Raji (cell line): ENCODE data around the gene SH3BGRL2.

ENCODE experiments used
- POLR2A ChIP-seq: IDR thresholded peaks from 2 replicates; pipeline ENCODE4 v1.6.1; 2011; ENCODE audit warnings: low read depth, low read length, control low read depth; ENCODE audit not compliant: insufficient read depth

The SH3BGRL2 gene

DNA sequence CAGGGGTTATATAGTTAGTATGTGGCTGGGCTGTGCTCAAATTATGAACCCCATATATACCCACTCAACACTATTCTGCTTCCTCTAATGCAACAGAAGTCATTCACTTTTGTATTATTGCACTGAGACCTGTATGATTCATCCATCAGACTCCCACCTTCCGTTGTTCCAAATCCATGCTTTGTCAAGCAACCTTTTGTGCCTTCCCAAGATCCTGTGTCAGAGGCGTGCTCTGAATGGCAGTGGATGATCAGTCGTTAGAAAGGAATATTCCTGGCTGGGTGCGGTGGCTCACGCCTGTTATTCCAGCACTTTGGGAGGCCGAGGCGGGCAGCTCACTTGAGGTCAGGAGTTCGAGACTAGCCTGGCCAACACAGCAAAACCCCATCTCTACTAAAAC lies 103.2 kb downstream of the SH3BGRL2 start:
- TF ChIP-seq POLR2A, result no peak

DNA sequence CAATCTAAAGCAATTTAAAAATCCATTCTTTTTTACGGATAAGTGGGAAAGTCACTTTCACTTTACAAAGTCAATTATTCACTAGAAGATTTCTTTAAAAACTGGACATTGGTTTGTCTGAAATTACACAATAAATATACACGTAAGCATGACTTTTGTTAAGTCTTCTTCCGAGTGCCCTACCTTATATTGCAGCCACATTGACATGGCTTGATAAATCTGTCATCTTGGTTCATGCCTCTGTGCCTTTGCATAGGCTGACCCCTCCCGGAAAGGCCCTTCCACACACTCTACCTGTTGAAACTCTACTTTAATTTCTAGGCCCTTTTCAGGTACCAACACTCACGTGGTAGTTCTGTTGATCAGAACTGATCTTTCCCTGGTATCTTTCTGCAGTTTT lies 104.1 kb downstream of the SH3BGRL2 start:
- TF ChIP-seq POLR2A, result no peak

DNA sequence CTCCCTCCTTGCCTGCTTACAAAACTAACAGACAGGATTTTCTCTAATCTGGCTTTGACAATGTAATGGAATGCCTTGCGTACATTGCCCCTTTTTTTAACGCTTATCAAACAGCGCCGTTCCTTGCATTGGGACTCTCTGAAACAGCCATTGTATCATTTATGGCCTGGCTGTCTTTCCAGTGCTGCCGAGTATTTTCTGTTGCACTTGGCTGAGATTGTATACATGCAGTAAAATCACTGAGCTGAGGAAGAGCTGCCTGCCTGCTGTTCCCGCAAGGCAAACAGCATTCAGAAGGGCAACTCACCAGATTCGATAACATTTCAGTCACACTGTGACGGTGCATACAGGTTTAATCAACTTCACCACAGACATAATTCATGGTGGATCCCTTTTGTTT lies 106.0 kb downstream of the SH3BGRL2 start:
- no peak for TF ChIP-seq POLR2A

DNA sequence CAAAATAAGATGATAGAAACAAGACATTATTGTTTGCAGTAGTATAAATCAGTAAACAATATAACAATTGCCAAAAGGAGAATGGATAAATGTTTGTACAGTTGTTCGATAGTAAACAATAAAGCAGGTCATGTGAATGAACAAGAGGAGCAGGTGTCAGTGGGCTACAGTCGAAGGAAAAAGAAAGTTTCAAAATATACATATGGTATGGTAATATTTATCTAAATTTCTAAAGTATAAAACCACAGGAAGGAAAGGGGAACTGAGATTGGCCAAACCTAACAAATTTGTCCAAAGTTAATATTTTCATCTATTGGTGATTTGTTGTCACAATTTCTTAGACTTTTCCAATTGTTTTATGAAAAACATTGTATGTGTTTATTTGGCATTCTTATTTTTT lies 110.9 kb downstream of the SH3BGRL2 start:
- no peak for TF ChIP-seq POLR2A

DNA sequence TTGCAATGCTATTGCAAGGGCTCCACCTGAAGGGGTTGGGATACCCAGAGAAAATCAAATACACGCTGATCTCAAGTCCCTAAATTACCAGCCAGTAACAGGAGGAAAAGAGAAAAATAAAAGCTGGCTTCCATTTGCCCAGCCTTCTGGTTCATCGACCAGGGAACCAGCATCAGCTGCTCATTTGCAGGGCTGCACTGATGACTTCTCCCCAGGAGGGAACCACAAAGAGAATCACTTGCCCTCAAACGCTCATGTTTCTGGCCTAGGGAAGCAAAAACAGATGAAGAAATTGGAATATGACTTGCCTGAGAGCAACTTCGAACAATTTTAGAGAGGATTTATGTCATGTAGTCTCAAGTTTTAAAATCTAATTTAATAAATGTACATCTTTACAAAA lies 119.7 kb downstream of the SH3BGRL2 start:
- no peak for TF ChIP-seq POLR2A
